Measurements from ENCODE around the gene CYP2R1.
A peak's percentile ranks its signal among the peaks of the same experiment; 100 is the strongest.
"Not testable (repeated sequence)": the region's sequence is repeated elsewhere in the genome, so short reads cannot be mapped to it uniquely, and the experiment has no call there.

CYP2R1 gene

GRCh38 chr11:14894657-14895598 is 2.9 kb upstream of the CYP2R1 start:
- TF ChIP-seq CTCF (IDR thresholded peaks at IDR 0.05; ENCODE audit: insufficient read depth, low read depth, low read length, missing control alignments), result no peak
- H3K4me3 ChIP-seq (ENCODE audit: low read length), result no peak overlapping the region
- DNase-seq (ENCODE audit: low read depth), result peak; percentile 51

- DNase-seq (ENCODE audit: low read depth), result no peak
- peak overlapping the region; percentile 80 for H3K4me3 ChIP-seq (ENCODE audit: low read length)
- no peak for TF ChIP-seq CTCF (IDR thresholded peaks at IDR 0.05; ENCODE audit: insufficient read depth, low read depth, low read length, missing control alignments)
Observed at GRCh38 chr11:14892577-14892976, 546 bp upstream of the CYP2R1 start.

GRCh38 chr11:14891143-14892035 is 642 bp downstream of the CYP2R1 start:
- H3K4me3 ChIP-seq (ENCODE audit: low read length), result peak overlapping the region; percentile 80
- peak; percentile 93 for DNase-seq (ENCODE audit: low read depth)
- no peak for TF ChIP-seq CTCF (IDR thresholded peaks at IDR 0.05; ENCODE audit: insufficient read depth, low read depth, low read length, missing control alignments)

GRCh38 chr11:14886513-14886912 is 5.5 kb downstream of the CYP2R1 start:
- H3K4me3 ChIP-seq (ENCODE audit: low read length), result no peak overlapping the region
- no peak for DNase-seq (ENCODE audit: low read depth)
- no peak for TF ChIP-seq CTCF (IDR thresholded peaks at IDR 0.05; ENCODE audit: insufficient read depth, low read depth, low read length, missing control alignments)

GRCh38 chr11:14884667-14885273 is 7.3 kb downstream of the CYP2R1 start:
- no peak for TF ChIP-seq CTCF (IDR thresholded peaks at IDR 0.05; ENCODE audit: insufficient read depth, low read depth, low read length, missing control alignments)
- DNase-seq (ENCODE audit: low read depth), result no peak
- no peak overlapping the region for H3K4me3 ChIP-seq (ENCODE audit: low read length)

- not testable (repeated sequence) for DNase-seq (ENCODE audit: low read depth); H3K4me3 ChIP-seq (ENCODE audit: low read length)
Observed at GRCh38 chr11:14883683-14884082, 8.3 kb downstream of the CYP2R1 start.

- TF ChIP-seq CTCF (IDR thresholded peaks at IDR 0.05; ENCODE audit: insufficient read depth, low read depth, low read length, missing control alignments), result no peak
- DNase-seq (ENCODE audit: low read depth), result no peak
- H3K4me3 ChIP-seq (ENCODE audit: low read length), result no peak overlapping the region
Observed at GRCh38 chr11:14882196-14882595, 9.8 kb downstream of the CYP2R1 start.
